ENCODE data around the gene ZFAND2B.
A peak's percentile ranks its signal among the peaks of the same experiment; 100 is the strongest.
"Not testable (repeated sequence)": the region's sequence is repeated elsewhere in the genome, so short reads cannot be mapped to it uniquely, and the experiment has no call there.

The ZFAND2B gene

DNA sequence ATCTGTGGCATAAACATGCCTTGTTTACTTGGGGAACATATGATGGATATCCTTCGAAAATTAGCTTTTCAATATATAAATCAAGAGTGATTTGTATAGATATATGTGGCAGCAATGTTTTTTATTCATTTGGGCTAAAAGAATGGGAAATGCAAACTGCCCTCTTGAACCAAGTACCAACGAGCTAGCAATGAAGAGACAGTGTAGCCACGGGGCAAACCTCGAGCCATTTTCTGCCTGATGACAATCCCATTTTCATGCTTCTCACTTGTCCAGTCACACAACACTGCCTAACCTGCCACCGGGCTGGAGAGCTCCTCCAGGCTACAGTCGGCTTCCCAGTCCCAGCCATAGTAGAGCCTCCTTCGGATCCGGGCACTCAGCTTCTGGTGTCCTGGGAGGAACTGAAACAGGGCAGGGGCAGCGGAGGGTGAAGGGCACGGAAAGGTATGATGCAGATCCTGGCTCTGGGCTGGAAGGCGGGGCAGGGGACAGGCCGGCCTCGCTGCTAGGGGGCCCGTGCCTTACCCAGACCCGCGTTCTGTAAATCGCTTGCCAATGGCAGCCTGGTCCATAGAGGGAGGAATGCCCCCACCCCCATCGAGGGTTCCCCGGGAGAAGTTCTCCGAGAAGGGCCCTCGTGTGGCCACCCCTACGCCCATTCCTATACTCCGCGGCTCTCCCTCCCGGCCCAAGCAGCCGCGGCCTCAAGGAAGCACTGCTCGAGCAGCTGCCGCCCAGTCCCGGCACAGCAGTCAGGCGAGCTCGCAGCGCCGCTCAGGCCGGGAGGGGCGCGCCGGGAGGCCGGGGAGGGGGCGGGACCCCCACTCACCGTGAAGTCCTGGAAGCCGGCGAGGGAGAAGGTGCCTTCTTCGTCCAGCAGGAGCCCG, 30.4 kb upstream of the ZFAND2B start:
- DNase-seq (ENCODE audit: low read depth), result no peak

DNA sequence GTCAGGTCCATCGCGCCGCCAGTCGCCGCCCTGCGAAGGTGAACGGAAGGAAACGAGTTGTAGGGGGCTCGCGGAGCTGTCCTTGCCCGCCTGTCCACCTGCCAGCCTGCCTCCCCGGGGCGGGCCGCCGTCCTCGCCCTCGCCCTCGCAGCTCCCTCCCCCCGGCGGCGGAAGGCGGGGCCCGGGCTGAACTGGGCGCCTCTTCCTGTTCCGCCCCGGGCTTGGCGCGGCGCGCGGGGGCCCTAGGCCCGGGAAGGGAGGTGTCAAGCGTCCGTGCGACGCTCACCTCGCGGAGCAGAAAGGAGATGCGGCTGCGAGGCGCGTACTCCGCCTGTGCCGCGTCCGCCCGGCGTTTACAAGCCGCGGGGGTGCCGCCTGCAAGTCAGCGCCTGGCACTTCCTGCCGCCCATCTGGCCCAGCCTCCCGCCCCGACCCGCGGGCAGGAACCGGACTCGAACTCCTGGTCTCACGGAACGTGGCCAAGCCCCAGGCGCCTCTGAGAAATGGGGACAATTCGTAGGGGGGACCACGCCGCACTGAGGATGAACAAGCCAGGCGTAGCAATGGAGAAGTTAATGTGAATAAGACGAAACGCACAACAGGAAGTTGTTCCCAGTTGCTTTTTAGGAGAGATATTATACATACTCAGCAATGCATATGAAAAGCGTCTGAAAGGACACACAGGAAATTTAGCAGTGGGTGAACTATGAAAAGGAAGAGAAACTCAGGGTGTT, 29.6 kb upstream of the ZFAND2B start, which contains the start of gene CNPPD1:
TSS of gene CNPPD1 (minus strand) at position 108 of the 734 bp plus-strand sequence. CDS start at position 11, 97 bp downstream.
- DNase-seq (ENCODE audit: low read depth), result peak; percentile 66

DNA sequence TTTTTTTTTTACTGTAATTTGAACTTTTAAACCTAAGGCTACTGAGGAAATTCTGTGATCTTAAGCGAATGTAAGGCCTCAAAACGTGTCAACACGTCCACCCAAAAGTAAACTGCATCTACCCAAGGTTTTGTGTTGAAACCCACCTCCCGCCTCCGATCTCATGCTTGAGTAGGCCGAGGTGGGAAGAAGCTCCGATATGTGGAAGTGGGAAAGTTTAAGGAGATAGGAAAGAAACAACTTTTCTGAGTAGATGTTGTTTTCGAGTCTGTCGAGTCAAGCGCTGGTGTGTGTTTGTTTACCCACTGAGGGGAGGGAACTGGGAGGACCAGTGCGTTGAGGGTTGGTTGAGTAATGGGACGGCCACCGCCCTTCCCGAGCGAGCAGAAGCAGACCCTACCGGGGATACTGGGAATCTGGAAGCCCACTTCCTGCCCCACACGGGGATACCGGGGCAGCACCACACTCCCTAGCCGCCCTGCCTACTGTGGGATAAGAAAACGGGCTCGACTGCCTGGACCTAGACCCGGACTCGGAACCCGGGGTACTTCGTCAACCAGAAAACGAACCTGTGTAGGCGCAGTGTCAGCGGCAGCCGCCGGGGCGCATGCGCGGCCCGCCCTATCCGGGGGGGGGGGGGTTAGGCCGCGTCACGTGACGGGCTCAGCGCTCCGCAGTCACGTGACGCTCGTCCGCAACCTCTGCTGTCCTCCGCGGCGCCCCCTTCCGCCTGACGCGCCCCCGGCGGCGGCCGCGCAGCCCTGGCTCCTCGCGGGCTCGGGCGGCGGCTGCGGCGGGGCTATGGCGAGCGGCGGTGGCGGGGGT, 28.8 kb upstream of the ZFAND2B start, which contains the start of gene RETREG2:
TSS of gene RETREG2 (plus strand) at position 724 of the 825 bp plus-strand sequence. CDS start at position 802, 78 bp downstream.
- DNase-seq (ENCODE audit: low read depth), result peak; percentile 47

DNA sequence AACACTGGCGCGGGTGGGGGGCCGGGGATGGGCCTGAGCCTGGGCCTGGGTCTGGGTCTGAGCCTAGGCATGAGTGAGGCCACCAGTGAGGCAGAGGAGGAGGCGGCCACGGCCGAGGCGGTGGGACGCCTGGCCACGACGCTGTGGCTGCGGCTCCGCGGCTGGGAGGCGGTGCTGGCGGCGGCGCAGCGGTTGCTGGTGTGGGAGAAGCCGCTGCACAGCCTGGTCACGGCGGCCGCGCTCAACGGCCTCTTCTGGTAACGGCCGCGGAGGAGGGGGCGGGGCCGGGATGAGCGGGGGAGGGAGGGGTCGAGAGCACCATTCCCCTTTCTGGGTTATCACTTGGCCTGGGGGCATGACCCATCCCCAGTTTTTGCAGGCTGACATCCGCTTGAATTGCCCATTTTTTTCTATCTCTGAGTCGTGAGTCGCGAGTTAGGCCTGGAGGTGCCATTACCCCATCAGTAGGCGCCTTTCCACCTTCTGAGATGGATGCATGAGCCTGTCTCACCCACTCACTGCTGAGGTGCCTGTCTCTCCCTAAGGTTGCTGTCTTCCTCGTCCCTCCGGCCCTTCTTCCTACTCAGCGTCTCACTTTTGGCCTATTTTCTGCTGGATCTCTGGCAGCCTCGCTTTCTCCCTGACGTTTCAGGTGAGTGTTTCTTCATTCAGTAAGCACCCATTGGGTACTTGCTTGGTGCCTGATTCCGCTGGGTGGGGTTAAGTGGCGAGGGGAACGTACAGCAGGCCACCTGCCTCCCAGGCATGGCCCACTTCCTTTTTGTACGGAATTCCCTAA, 28.0 kb upstream of the ZFAND2B start:
- DNase-seq (ENCODE audit: low read depth), result no peak

DNA sequence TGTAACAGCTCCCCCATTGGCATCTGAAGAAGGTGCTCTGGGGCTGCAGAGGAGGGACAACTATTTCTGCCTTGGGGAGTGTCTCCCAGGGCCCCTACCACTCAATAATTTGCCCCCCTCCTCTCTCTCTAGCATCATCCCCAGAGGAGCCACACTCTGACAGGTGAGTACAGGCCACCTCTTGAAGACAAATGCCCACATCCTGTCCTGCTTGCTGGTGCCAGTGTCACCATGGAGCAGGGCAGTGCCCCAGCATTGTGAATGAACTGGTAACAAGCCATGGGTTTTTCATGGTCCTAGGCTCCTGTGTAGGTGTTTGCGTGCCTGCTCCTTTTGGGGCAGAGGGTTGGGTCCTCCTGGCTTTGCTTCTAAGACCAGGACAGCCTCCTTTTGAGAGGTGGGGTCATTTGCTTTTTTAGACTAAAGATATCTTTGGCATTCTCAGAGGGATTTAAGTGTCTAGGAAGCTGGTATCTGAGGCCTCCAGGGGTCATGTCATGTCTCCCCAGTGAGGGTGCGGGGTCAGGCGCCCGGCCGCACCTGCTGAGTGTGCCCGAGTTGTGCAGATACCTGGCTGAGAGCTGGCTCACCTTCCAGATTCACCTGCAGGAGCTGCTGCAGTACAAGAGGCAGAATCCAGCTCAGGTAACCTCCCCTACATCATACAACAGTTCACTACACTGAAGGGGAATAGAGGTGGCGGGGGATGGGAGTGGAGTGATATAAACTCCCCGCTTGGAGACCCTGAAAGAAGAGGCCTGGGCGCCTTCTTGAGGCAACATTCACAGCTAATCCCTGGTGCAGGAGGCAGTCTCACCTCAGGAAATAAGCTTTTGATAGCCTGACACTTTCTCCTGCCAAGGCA, 26.7 kb upstream of the ZFAND2B start:
- DNase-seq (ENCODE audit: low read depth), result no peak

DNA sequence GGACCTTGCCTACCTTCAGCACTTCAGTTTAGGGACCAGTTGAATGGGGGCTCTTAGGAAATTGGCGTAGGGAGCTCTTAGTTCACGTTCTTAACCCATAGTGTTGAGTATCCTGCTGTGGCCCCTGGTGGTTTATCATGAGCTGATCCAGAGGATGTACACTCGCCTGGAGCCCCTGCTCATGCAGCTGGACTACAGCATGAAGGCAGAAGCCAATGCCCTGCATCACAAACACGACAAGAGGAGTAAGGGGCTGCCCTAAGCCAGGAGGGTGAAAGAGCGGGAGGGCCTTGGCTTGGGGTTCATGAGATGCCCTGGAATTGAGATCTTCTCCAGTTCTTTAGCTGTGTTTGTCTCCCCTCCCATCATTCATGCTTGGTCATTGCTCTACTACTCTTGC, 25.6 kb upstream of the ZFAND2B start:
- DNase-seq (ENCODE audit: low read depth), result no peak

DNA sequence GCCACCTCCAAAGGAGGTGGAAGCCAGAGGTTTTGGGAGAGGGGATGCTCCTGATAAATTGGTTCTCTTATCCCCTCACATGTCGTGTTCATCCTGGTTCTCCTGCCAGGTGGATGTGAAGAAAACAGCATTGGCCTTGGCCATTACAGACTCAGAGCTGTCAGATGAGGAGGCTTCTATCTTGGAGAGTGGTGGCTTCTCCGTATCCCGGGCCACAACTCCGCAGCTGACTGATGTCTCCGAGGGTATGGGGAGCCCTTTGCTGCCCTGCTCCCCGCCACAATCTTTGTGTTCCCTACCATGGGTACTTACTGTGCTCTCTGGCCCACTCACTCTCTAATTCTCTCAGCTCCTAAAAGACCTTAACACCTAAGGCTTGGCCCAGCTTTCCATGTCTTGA, 25.1 kb upstream of the ZFAND2B start:
- no peak for DNase-seq (ENCODE audit: low read depth)

DNA sequence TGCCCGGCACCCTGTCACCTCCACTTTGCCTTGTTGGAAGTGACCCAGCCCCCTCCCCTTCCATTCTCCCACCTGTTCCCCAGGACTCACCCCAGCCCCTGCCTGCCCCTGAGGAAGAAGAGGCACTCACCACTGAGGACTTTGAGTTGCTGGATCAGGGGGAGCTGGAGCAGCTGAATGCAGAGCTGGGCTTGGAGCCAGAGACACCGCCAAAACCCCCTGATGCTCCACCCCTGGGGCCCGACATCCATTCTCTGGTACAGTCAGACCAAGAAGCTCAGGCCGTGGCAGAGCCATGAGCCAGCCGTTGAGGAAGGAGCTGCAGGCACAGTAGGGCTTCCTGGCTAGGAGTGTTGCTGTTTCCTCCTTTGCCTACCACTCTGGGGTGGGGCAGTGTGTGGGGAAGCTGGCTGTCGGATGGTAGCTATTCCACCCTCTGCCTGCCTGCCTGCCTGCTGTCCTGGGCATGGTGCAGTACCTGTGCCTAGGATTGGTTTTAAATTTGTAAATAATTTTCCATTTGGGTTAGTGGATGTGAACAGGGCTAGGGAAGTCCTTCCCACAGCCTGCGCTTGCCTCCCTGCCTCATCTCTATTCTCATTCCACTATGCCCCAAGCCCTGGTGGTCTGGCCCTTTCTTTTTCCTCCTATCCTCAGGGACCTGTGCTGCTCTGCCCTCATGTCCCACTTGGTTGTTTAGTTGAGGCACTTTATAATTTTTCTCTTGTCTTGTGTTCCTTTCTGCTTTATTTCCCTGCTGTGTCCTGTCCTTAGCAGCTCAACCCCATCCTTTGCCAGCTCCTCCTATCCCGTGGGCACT, 24.0 kb upstream of the ZFAND2B start:
- DNase-seq (ENCODE audit: low read depth), result no peak

DNA sequence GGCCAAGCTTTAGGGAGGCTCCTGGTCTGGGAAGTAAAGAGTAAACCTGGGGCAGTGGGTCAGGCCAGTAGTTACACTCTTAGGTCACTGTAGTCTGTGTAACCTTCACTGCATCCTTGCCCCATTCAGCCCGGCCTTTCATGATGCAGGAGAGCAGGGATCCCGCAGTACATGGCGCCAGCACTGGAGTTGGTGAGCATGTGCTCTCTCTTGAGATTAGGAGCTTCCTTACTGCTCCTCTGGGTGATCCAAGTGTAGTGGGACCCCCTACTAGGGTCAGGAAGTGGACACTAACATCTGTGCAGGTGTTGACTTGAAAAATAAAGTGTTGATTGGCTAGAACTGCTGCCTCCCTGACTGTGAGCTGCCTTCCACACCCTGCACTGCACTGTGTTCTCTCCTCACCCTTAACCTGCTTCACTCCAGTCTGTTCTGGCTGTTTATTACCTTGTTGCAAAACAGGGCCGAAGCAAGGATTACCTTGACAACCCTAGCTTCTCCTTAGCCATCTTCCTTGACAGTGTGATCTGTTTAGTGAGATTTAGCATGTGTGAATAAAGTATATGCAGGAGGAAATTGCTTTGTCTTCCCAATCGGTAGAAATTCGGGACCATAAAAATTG, 23.3 kb upstream of the ZFAND2B start:
- no peak for DNase-seq (ENCODE audit: low read depth)

DNA sequence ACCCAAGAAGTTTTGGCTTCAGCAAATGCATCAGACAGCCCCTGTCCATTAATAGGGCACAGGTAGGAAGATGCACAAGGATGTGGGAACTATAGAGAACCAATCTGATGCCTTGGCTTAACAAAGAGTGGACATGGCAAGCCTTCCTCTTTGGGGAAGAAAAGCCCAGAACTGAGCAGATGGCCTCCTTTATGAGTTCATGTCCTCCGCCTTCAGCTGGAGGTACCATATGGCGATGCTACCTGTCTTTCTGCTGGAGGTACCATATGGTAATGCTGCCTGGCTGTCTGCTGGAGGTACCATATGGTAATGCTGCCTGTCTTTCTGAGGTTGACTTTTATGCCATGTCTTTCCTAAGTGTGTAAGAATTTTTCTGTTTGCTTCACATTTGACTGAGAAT, 22.5 kb upstream of the ZFAND2B start:
- DNase-seq (ENCODE audit: low read depth), result no peak

DNA sequence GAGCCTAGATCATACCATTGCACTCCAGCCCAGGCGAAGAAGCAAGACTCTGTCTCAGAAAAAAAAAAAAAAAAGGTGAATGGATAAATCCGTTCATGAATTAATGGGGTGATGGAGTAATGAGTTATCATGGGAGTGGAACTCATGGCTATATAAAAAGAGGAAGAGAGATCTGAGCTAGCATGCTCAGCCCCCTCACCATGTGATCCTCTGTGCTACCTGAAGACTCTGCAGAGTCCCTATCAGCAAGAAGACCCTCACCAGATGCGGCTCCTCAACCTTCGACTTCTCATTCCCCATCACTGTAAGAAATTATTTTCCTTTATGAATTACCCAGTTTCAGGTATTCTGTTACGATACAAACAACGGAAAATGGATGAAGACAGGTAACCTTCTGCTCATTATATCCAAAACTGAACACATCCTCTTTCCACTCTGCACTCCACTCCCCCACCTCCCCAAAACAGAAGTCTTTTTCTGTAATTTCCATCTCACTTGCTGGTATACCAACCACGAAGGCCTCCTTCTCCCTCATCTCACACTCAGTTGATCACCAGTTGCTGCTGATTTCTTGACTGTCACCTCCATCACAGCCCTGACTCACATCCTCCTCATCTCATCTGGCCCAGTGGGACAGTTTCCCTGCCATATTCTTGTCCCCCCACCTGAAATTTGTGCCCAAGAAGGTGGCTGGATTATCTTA, 19.7 kb upstream of the ZFAND2B start:
- DNase-seq (ENCODE audit: low read depth), result no peak

DNA sequence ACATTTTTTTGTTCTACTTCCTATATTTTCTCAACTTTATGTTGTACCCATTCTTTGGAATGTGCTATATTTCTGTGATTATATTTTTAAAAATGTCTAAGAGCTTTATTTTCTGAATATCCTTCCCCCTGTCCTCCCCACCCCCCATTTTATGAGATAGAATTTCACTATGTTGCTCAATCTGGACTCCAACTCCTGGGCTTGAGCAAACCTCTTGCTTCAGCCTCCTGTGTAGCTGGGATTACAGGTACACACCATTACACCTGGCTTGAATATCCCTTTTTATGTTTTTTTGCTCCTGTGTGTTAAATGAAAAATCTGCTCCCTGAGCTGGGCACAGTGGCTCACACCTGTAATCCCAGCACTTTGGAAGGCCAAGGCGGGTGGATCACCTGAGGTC, 9.2 kb upstream of the ZFAND2B start:
- DNase-seq (ENCODE audit: low read depth), result no peak

DNA sequence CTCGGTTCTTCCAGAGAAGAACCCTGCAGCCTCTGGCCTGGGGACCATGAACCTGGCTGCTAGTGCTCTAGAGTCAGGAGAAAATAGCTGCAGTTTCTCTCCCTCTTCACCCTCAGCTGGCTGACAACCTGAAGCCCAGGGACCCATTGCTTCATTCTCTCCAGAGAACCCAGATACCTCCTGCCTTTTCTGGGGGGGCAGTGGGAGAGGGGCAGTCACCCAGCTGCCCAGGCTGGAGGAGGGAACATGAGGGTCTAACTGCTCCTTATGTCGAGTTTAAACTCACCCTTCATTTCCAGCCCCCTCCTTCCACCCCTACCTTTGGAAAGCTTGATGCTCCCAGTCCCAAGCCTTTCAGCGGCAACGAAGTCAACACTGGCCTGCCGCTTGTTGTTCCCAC, 7.6 kb upstream of the ZFAND2B start:
- no peak for DNase-seq (ENCODE audit: low read depth)

DNA sequence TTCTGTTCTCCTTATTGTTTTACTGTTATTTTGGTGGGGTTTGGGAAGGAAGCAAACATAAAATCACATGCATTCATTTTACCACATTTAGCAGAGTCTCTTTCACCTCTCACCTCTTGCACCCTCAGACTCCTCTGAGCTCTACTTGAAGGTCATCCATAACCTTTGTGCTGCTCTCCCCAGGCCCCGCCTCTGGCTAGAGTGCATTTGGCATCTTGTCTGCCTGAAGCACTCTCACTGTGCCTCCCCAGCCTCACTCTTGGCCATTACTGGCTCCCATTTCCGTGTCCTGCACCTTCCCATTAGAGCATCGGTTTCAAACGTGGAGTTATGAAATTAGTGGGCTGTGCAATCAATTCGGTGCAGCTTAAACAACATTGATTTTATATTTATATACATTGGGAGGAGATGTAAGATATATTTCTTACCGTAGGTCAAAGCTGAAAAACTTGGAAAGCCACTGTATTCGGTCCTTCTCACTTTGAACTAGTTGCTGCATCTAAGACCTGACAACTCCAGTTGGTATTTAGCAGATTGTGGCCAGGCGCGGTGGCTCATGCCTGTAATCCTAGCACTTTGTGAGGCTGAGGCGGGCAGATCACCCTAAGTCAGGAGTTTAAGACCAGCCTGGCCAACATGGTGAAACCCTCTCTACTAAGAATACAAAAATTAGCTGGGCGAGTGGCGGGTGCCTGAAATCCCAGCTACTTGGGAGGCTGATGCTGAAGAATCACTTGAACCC, 6.9 kb upstream of the ZFAND2B start:
- DNase-seq (ENCODE audit: low read depth), result no peak

DNA sequence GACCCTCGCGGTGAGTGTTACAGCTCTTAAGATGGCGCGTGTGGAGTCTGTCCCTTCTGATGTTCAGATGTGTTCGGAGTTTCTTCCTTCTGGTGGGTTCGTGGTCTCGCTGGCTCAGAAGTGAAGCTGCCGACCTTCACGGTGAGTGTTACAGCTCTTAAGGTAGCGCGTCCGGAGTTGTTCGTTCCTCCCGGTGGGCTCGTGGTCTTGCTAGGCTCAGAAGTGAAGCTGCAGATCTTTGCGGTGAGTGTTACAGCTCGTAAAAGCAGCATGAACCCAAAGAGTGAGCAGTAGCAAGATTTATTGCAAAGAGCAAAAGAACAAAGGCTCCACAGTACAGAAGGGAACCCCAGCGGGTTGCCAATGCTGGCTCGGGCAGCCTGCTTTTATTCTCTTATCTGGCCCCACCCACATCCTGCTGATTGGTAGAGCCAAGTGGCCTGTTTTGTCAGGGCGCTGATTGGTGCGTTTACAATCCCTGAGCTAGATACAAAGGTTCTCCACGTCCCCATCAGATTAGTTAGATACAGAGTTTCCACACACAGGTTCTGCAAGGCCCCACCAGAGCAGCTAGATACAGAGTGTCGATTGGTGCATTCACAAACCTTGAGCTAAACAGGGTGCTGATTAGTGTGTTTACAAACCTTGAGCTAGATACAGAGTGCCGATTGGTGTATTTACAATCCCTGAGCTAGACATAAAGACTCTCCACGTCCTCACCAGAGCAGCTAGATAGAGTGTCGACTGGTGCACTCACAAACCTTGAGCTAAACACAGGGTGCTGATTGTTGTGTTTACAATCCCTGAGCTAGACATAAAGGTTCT, 5.9 kb upstream of the ZFAND2B start:
- not testable (repeated sequence) for DNase-seq (ENCODE audit: low read depth)

DNA sequence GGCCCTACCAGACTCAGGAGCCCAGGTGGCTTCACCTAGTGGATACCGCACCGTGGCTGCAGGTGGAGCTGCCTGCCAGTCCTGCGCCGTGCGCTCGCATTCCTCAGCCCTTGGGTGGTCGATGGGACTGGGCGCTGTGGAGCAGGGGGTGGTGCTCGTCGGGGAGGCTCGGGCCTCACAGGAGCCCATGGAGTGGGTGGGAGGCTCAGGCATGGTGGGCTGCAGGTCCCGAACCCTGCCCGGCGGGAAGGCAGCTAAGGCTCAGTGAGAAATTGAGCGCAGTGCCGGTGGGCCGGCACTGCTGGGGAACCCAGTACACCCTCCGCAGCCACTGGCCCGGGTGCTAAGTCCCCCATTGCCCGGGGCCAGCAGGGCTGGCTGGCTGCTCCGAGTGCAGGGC, 5.3 kb upstream of the ZFAND2B start:
- DNase-seq (ENCODE audit: low read depth), result not testable (repeated sequence)
